DMS153 treated with DMSO at 0.1 percent for 48 hours (cell line): Measurements from ENCODE around the gene SPI1.
"Not testable (repeated sequence)": the region's sequence is repeated elsewhere in the genome, so short reads cannot be mapped to it uniquely, and the experiment has no call there.

Experiments
- DNase-seq: peaks from one replicate; lab custom pipeline; 2025; ENCODE audit not compliant: unreplicated experiment; lab: John Stamatoyannopoulos, UW

Gene SPI1

GRCh38 chr11:47326198-47326597, 52.1 kb downstream of the SPI1 start:
- no peak for DNase-seq

- DNase-seq: peak; percentile 33
Measured at GRCh38 chr11:47325271-47326041, 52.9 kb downstream of the SPI1 start.

- no peak for DNase-seq
Measured at GRCh38 chr11:47324520-47324919, 53.8 kb downstream of the SPI1 start.

- no peak for DNase-seq
Measured at GRCh38 chr11:47318166-47318565, 60.2 kb downstream of the SPI1 start.

GRCh38 chr11:47317064-47317828, 61.1 kb downstream of the SPI1 start:
- DNase-seq: no peak

GRCh38 chr11:47316501-47316900, 61.8 kb downstream of the SPI1 start:
- not testable (repeated sequence) for DNase-seq

GRCh38 chr11:47314992-47315391, 63.4 kb downstream of the SPI1 start:
- DNase-seq: no peak

- no peak for DNase-seq
Measured at GRCh38 chr11:47308050-47308823, 70.1 kb downstream of the SPI1 start.

GRCh38 chr11:47306484-47306844, 71.9 kb downstream of the SPI1 start:
- no peak for DNase-seq

GRCh38 chr11:47305734-47306483, 72.4 kb downstream of the SPI1 start:
- no peak for DNase-seq
